AG20443 (cell line): ENCODE data around the gene PRKD1.
A peak's percentile ranks its signal among the peaks of the same experiment; 100 is the strongest.

ENCODE experiments used
- DNase-seq: peaks from one replicate; pipeline ENCODE4 v3.0.0; 2012; ENCODE audit warnings: low spot score, mixed read lengths

Gene PRKD1

GRCh38 chr14:29836395-29836794, 91.3 kb downstream of the PRKD1 start:
- no peak for DNase-seq

- DNase-seq, result no peak
Observed at GRCh38 chr14:29832042-29832441, 95.6 kb downstream of the PRKD1 start.

- DNase-seq, result no peak
Observed at GRCh38 chr14:29829851-29830250, 97.8 kb downstream of the PRKD1 start.

- no peak for DNase-seq
Observed at GRCh38 chr14:29823816-29824215, 103.8 kb downstream of the PRKD1 start.

- no peak for DNase-seq
Observed at GRCh38 chr14:29822430-29822709, 105.3 kb downstream of the PRKD1 start.

- no peak for DNase-seq
Observed at GRCh38 chr14:29821661-29822429, 105.8 kb downstream of the PRKD1 start.

GRCh38 chr14:29821242-29821641, 106.4 kb downstream of the PRKD1 start:
- DNase-seq, result no peak

- no peak for DNase-seq
Observed at GRCh38 chr14:29820785-29821184, 106.9 kb downstream of the PRKD1 start.

GRCh38 chr14:29817767-29818405, 109.8 kb downstream of the PRKD1 start:
- no peak for DNase-seq

GRCh38 chr14:29815016-29815674, 112.5 kb downstream of the PRKD1 start:
- no peak for DNase-seq

GRCh38 chr14:29814156-29815015, 113.3 kb downstream of the PRKD1 start:
- no peak for DNase-seq

GRCh38 chr14:29810682-29811081, 117.0 kb downstream of the PRKD1 start:
- peak; percentile 20 for DNase-seq

GRCh38 chr14:29810064-29810463, 117.6 kb downstream of the PRKD1 start:
- no peak for DNase-seq

GRCh38 chr14:29806124-29806517, 121.5 kb downstream of the PRKD1 start:
- no peak for DNase-seq

GRCh38 chr14:29805415-29806123, 122.1 kb downstream of the PRKD1 start:
- peak; percentile 60 for DNase-seq

- DNase-seq, result no peak
Observed at GRCh38 chr14:29804481-29805266, 123.0 kb downstream of the PRKD1 start.

- DNase-seq, result no peak
Observed at GRCh38 chr14:29803045-29803444, 124.6 kb downstream of the PRKD1 start.

- DNase-seq, result no peak
Observed at GRCh38 chr14:29802211-29802610, 125.4 kb downstream of the PRKD1 start.

- DNase-seq, result no peak
Observed at GRCh38 chr14:29800961-29801360, 126.7 kb downstream of the PRKD1 start.

- no peak for DNase-seq
Observed at GRCh38 chr14:29799464-29800095, 128.1 kb downstream of the PRKD1 start.

- DNase-seq, result no peak
Observed at GRCh38 chr14:29798811-29799210, 128.8 kb downstream of the PRKD1 start.
